ENCODE measurements around the gene OTX2. TPM values are rescaled to one million over a fixed set of nuclear protein-coding genes. Genes with fewer than 3 reads are reported as not detected.

OTX2 gene
- total and polyA plus RNA-seq, 2 experiments from 2014 or later: 0.11 to 0.53 TPM

- H3K27ac ChIP-seq: no peak overlapping the region
- peaks cover 22% of the 10 kb centered on the region for H3K27me3 ChIP-seq
- no peaks in the 10 kb centered on the region for H4K20me1 ChIP-seq (ENCODE audit: insufficient read depth, poor library complexity, severe bottlenecking)
- WGBS (ENCODE audit: low lambda C conversion rate, missing lambda C conversion rate): 96% methylated on average over 4 of the region's 4 CpGs
- no peaks in the 10 kb centered on the region for H3K79me2 ChIP-seq
- no peaks in the 10 kb centered on the region for H3K36me3 ChIP-seq (replicated peaks; ENCODE audit: insufficient read depth, low read depth)
- no peaks in the 10 kb centered on the region for H3K9me3 ChIP-seq (ENCODE audit: low read depth)
- H3K9me2 ChIP-seq (replicated peaks; ENCODE audit: insufficient read depth): no peaks in the 10 kb centered on the region
- TF ChIP-seq EZH2phosphoT487 (IDR thresholded peaks at IDR 0.05; ENCODE audit: low read depth, severe bottlenecking, unreplicated experiment) (no peak), EZH2 (IDR thresholded peaks at IDR 0.05; ENCODE audit: borderline replicate concordance) (no peak)
- TF ChIP-seq, protein P1, sequence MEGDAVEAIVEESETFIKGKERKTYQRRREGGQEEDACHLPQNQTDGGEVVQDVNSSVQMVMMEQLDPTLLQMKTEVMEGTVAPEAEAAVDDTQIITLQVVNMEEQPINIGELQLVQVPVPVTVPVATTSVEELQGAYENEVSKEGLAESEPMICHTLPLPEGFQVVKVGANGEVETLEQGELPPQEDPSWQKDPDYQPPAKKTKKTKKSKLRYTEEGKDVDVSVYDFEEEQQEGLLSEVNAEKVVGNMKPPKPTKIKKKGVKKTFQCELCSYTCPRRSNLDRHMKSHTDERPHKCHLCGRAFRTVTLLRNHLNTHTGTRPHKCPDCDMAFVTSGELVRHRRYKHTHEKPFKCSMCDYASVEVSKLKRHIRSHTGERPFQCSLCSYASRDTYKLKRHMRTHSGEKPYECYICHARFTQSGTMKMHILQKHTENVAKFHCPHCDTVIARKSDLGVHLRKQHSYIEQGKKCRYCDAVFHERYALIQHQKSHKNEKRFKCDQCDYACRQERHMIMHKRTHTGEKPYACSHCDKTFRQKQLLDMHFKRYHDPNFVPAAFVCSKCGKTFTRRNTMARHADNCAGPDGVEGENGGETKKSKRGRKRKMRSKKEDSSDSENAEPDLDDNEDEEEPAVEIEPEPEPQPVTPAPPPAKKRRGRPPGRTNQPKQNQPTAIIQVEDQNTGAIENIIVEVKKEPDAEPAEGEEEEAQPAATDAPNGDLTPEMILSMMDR (IDR thresholded peaks at IDR 0.05; ENCODE audit: poor library complexity): no peak
- H3K4me2 ChIP-seq: no peak overlapping the region
- H3K4me1 ChIP-seq (ENCODE audit: insufficient read depth): no peaks in the 10 kb centered on the region
- no peak overlapping the region for H2AFZ ChIP-seq
- DNase-seq (ENCODE audit: low spot score): no peak
- no peak overlapping the region for H3K4me3 ChIP-seq
Measured at GRCh38 chr14:56829151-56829550, 18.9 kb upstream of the OTX2 start.

GRCh38 chr14:56826214-56826613 is 15.9 kb upstream of the OTX2 start:
- H3K4me3 ChIP-seq: no peak overlapping the region
- H3K9me3 ChIP-seq (ENCODE audit: low read depth): no peaks in the 10 kb centered on the region
- H3K4me2 ChIP-seq: no peak overlapping the region
- H3K4me1 ChIP-seq (ENCODE audit: insufficient read depth): no peaks in the 10 kb centered on the region
- no peaks in the 10 kb centered on the region for H4K20me1 ChIP-seq (ENCODE audit: insufficient read depth, poor library complexity, severe bottlenecking)
- no peaks in the 10 kb centered on the region for H3K9me2 ChIP-seq (replicated peaks; ENCODE audit: insufficient read depth)
- 79% methylated on average over 4 of the region's 4 CpGs for WGBS (ENCODE audit: low lambda C conversion rate, missing lambda C conversion rate)
- no peak for TF ChIP-seq EZH2phosphoT487 (IDR thresholded peaks at IDR 0.05; ENCODE audit: low read depth, severe bottlenecking, unreplicated experiment)
- TF ChIP-seq EZH2 (IDR thresholded peaks at IDR 0.05; ENCODE audit: borderline replicate concordance): no peak
- TF ChIP-seq, protein P1 (IDR thresholded peaks at IDR 0.05; ENCODE audit: poor library complexity): no peak
- no peak overlapping the region for H3K27ac ChIP-seq
- no peak overlapping the region for H2AFZ ChIP-seq
- peaks cover 47% of the 10 kb centered on the region for H3K27me3 ChIP-seq
- no peaks in the 10 kb centered on the region for H3K36me3 ChIP-seq (replicated peaks; ENCODE audit: insufficient read depth, low read depth)
- H3K79me2 ChIP-seq: no peaks in the 10 kb centered on the region
- no peak for DNase-seq (ENCODE audit: low spot score)

DNA sequence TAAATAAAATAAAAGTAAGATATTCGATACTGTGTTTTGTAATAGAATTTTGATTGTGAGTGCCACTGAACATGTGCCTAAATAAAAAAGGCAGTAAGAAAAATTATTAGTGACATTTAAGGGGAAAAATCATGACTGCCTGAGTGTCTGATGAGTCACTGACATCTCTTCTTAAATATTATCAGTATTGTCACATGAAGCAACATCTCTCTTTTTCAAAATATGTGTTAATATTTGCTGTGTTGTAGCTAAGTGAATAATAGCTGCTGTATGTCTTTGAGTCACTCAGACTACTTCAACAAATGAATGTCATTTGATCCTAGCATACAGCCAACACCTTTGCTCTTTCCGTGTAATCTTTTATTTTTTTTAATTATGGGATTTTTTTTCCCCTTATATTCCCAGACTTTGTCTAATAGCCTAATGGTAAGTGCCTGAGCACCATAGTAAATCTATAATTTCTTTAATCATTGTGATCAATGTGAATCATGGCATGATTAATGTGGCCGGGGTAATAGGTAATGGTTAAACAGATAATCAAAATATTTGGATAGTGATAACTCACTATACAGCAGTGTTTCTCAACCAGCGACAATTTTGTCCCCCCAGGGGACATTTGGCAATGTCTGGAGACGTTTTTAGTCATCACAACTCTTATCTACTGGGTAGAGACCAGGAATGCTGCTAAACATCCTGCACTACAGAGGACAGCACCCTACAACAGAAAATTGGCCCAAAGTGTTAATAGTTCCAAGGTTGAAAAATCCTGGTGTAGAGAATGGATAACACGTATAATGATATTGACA is 11.7 kb upstream of the OTX2 start:
- Histone ChIP-seq H3K79me2 (no peaks in the 10 kb centered on the region), H3K4me3 (no peak overlapping the region), H2AFZ (no peak overlapping the region), H3K4me2 (no peak overlapping the region), H3K4me1 (ENCODE audit: insufficient read depth) (no peaks in the 10 kb centered on the region), H3K9me2 (replicated peaks; ENCODE audit: insufficient read depth) (no peaks in the 10 kb centered on the region), H3K9me3 (ENCODE audit: low read depth) (no peaks in the 10 kb centered on the region), H3K27ac (no peak overlapping the region), H3K27me3 (peaks cover 82% of the 10 kb centered on the region), H3K36me3 (replicated peaks; ENCODE audit: insufficient read depth, low read depth) (no peaks in the 10 kb centered on the region), H4K20me1 (ENCODE audit: insufficient read depth, poor library complexity, severe bottlenecking) (no peaks in the 10 kb centered on the region)
- DNase-seq (ENCODE audit: low spot score): no peak
- TF ChIP-seq EZH2phosphoT487 (IDR thresholded peaks at IDR 0.05; ENCODE audit: low read depth, severe bottlenecking, unreplicated experiment): no peak
- TF ChIP-seq, protein P1 (IDR thresholded peaks at IDR 0.05; ENCODE audit: poor library complexity): no peak
- no peak for TF ChIP-seq EZH2 (IDR thresholded peaks at IDR 0.05; ENCODE audit: borderline replicate concordance)
- WGBS (ENCODE audit: low lambda C conversion rate, missing lambda C conversion rate): 49% methylated on average over 6 of the region's 6 CpGs

Data from hepatocyte (in vitro differentiated cells).